Stomach (tissue), 9 donors: ENCODE data around the gene JPH3. TPM values are rescaled to one million over a fixed set of nuclear protein-coding genes. Genes with fewer than 3 reads are reported as not detected.

Experiments
- DNase-seq, 2 donors: peaks; one replicate each; pipeline versions ENCODE4 v3.0.0 to v3.0.0-alpha.2; 2013 to 2019
- H3K27ac ChIP-seq, 5 donors: fragments of 200-600 bp in 4 of 5; sonication (generic) in 4 of 5; one replicate each; pipeline ENCODE4 v1.5.1; 2013 to 2019; ENCODE audit warnings: mild to moderate bottlenecking in 1 of 5, moderate library complexity in 1 of 5
- H3K27me3 ChIP-seq, 3 donors: fragments of 200-600 bp; sonication (generic); one replicate each; pipeline ENCODE4 v1.5.1; 2017 to 2019; ENCODE audit warnings: mixed run types in 1 of 3
- H3K36me3 ChIP-seq, 4 donors: fragments of 200-600 bp; sonication (generic); 1 replicate in 3 of 4; 2 replicates in 1 of 4; pipeline ENCODE4 v1.5.1; 2016 to 2019
- H3K4me1 ChIP-seq, 4 donors: fragments of 200-600 bp; sonication (generic); one replicate each; pipeline ENCODE4 v1.5.1; 2016 to 2019
- H3K4me3 ChIP-seq, 4 donors: fragments of 200-600 bp; sonication (generic) in 3 of 4; one replicate each; pipeline ENCODE4 v1.5.1; 2016 to 2019; ENCODE audit warnings: mild to moderate bottlenecking in 1 of 4
- H3K9me3 ChIP-seq, 4 donors: fragments of 200-600 bp; sonication (generic); one replicate each; pipeline ENCODE4 v1.5.1; 2016 to 2019
- EP300 ChIP-seq: sonication (generic); formaldehyde crosslinking; IDR thresholded peaks from one replicate; pipeline ENCODE4 v1.6.1; 2017; ENCODE audit warnings: antibody characterized with exemption
- POLR2A ChIP-seq, 4 donors: fragments of 450-650 bp; IDR thresholded peaks; one replicate each; pipeline ENCODE4 v1.6.1; 2016; ENCODE audit warnings: antibody characterized with exemption in 4 of 4, control low read depth in 2 of 4, mild to moderate bottlenecking in 1 of 4, moderate library complexity in 1 of 4
- POLR2AphosphoS5 ChIP-seq, 3 donors: sonication (generic); formaldehyde crosslinking; IDR thresholded peaks; one replicate each; pipeline ENCODE4 v1.6.1; 2016; ENCODE audit warnings: antibody characterized with exemption in 3 of 3
- WGBS, 5 donors: extraction: QIAGEN DNeasy Blood & Tissue Kit in 3 of 5; methylation state at CpG; one replicate each; pipeline versions ENCODE4 v1.1.5 to v1.1.7; 2013 to 2018; 5-methylcytosine and 5-hydroxymethylcytosine counted together
- intact Hi-C: fragments of 100-400 bp; cut with DNase I; formaldehyde crosslinking; loops from one replicate; pipeline ENCODE4 v1.15.1; 2023; ENCODE audit warnings: low total_unique reads
- polyA plus RNA-seq, 3 donors: library from polyadenylated mRNA; stranded (reverse); fragments of 200-250 nt; gene quantifications; one replicate each; pipeline ENCODE4 v1.2.3, GENCODE V29; 2013
- total RNA-seq, 5 donors: library from RNA; depleted of rRNA; stranded (reverse); fragments of >200 nt; gene quantifications; one replicate each; pipeline versions ENCODE4 v1.1.0 to v1.2.3, GENCODE V29; 2014 to 2016
- TF ChIP-seq, protein P1 (sequence below), 7 experiments: fragments of 450-650 bp in 4 of 7; fragments of 200-600 bp in 3 of 7; sonication (generic) in 3 of 7; IDR thresholded peaks; one replicate each; pipeline ENCODE4 v1.5.1; 2016 to 2019; ENCODE audit warnings: antibody characterized with exemption in 7 of 7, control low read depth in 2 of 7, mild to moderate bottlenecking in 1 of 7
- donor health status: healthy with polysubstance abuse.
- donor health status: Bipolar disorder and iron deficiency.
- donor health status: healthy.

JPH3 gene
- total and polyA plus RNA-seq, 8 donors: 0.31 to 1.3 (median 0.66) TPM; not detected in 2

DNA sequence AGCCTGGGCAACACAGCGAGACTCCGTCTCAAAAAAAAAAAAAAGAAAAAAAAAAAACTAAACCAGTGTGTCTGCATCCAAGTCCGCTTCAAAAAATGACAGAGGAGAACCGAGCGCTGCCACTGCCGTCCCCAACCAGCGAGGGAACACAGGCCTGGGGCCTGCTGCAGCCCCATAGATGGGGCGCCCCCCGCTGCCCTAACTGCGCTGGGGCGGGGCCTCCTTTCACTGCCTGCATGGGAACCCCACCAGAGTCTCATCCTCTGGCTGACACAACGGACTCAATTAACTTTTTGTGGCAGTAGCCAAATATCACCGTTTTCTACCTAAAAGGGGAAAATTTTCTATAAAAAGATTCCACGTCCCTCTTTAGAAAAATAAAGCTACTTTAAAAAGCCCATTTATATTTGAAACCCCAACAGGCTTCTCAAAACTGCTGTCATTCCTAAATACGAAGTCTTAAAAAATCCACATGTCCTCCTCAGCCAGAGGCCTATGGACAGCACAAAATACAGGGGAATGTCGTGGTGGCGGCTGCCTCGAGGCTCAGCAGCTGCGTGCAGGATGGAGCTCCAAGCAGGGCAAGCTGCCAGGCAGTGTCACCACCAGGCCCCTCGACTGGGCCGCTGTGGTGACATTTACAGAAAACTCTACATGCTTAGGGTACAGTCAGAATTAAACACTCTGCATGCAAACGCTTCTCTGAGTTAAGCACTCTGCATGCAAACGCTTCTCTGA, 133.1 kb downstream of the JPH3 start:
- no peak for DNase-seq
- H3K27me3 ChIP-seq: no peaks in the 10 kb centered on the region
- intact Hi-C loops: no loop called here
- no peaks in the 10 kb centered on the region for H3K4me1 ChIP-seq
- TF ChIP-seq POLR2AphosphoS5 (IDR thresholded peaks at IDR 0.05): no peak
- TF ChIP-seq EP300: no peak
- no peak for TF ChIP-seq POLR2A (IDR thresholded peaks at IDR 0.05)
- TF ChIP-seq, protein P1, sequence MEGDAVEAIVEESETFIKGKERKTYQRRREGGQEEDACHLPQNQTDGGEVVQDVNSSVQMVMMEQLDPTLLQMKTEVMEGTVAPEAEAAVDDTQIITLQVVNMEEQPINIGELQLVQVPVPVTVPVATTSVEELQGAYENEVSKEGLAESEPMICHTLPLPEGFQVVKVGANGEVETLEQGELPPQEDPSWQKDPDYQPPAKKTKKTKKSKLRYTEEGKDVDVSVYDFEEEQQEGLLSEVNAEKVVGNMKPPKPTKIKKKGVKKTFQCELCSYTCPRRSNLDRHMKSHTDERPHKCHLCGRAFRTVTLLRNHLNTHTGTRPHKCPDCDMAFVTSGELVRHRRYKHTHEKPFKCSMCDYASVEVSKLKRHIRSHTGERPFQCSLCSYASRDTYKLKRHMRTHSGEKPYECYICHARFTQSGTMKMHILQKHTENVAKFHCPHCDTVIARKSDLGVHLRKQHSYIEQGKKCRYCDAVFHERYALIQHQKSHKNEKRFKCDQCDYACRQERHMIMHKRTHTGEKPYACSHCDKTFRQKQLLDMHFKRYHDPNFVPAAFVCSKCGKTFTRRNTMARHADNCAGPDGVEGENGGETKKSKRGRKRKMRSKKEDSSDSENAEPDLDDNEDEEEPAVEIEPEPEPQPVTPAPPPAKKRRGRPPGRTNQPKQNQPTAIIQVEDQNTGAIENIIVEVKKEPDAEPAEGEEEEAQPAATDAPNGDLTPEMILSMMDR (IDR thresholded peaks at IDR 0.05): no peak
- no peak overlapping the region for H3K4me3 ChIP-seq
- H3K27ac ChIP-seq: no peak overlapping the region
- no peaks in the 10 kb centered on the region for H3K9me3 ChIP-seq
- WGBS, 5 donors: 82 to 92% (median 89%) methylated on average over 22 to 23 of the region's 23 CpGs
- H3K36me3 ChIP-seq: peaks cover 15 to 70% (median 68%) of the 10 kb centered on the region in 4 donors

DNA sequence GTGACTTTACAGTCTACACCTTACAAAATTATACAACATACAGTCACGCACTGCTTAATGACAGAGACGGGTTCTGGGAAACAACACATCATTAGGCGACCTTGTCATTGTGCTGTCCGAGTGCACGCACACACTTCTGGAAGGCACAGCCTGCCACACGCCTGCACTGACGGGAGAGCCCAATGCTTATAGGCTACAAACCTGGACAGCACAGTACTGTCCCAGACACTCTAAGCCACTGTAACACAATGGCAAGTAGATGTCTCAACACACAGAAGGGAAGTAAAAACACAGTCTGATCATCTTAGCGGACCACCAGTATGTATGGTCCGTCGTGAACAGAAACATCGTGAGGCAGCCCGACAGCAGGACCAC, 133.7 kb downstream of the JPH3 start:
- no peak overlapping the region for H3K27ac ChIP-seq
- TF ChIP-seq POLR2A (IDR thresholded peaks at IDR 0.05) (no peak), POLR2AphosphoS5 (IDR thresholded peaks at IDR 0.05) (no peak), EP300 (no peak)
- TF ChIP-seq, protein P1 (IDR thresholded peaks at IDR 0.05): no peak
- no peak for DNase-seq
- WGBS, 5 donors: 86 to 96% (median 93%) methylated on average over 12 of the region's 12 CpGs
- H3K9me3 ChIP-seq: no peaks in the 10 kb centered on the region
- no peaks in the 10 kb centered on the region for H3K27me3 ChIP-seq
- H3K4me1 ChIP-seq: no peaks in the 10 kb centered on the region
- intact Hi-C loops: no loop called here
- no peak overlapping the region for H3K4me3 ChIP-seq
- peaks cover 20 to 73% (median 72%) of the 10 kb centered on the region in 4 donors for H3K36me3 ChIP-seq

DNA sequence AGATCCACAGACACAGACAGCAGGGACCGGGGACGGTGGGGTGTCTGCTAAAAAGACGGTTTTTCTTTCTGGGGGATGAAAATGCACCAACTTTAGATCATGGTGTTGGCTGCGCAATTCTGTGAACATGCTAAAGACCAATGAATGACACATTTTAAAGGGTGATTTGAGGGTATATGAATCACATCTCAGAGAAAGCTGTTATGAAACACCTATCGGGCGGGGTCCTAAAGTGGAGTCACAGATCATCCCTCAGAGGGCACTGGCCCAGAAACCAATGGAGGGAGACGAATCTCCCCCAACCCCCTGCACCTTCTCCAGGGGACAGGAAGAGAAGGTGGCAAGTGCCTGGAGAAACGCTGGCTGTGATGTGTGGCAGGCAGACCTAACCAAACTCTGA, 137.5 kb downstream of the JPH3 start:
- no peak overlapping the region for H3K4me3 ChIP-seq
- H3K36me3 ChIP-seq: peaks cover 28 to 77% (median 76%) of the 10 kb centered on the region in 4 donors
- intact Hi-C loops: no loop called here
- TF ChIP-seq, protein P1 (IDR thresholded peaks at IDR 0.05): no peak
- H3K27ac ChIP-seq: no peak overlapping the region
- H3K9me3 ChIP-seq: no peaks in the 10 kb centered on the region
- H3K4me1 ChIP-seq: no peaks in the 10 kb centered on the region
- H3K27me3 ChIP-seq: no peaks in the 10 kb centered on the region
- WGBS, 5 donors: 90 to 96% (median 95%) methylated on average over 8 of the region's 8 CpGs
- no peak for DNase-seq

DNA sequence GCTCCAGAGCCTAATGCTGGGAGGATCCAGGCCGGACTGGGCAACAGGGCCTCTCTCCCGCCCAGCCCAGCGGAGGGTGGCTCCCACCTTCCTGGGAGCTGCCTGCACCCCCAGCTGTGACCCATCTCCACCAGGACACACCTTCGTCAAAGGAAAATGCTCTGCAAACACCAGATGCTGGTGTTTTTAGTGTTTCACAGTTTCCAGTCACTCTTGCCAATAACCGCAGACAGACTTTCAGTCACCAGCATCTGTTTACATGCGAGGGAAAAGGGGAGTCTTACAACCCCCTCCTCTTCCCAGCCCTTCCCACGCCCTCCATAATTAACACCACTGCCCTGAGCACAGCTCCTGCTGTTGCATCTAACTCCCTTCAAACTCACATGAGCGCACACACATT, 138.1 kb downstream of the JPH3 start:
- Histone ChIP-seq H3K27me3 (no peaks in the 10 kb centered on the region), H3K36me3 (peaks cover 31 to 82% (median 81%) of the 10 kb centered on the region in 4 donors), H3K9me3 (no peaks in the 10 kb centered on the region), H3K27ac (no peak overlapping the region), H3K4me1 (no peaks in the 10 kb centered on the region), H3K4me3 (no peak overlapping the region)
- intact Hi-C loops: no loop called here
- no peak for DNase-seq
- 81 to 93% (median 90%) methylated on average over 5 to 8 of the region's 8 CpGs for WGBS, 5 donors
- TF ChIP-seq EP300: no peak
- TF ChIP-seq, protein P1 (IDR thresholded peaks at IDR 0.05): no peak
- TF ChIP-seq POLR2AphosphoS5 (IDR thresholded peaks at IDR 0.05): no peak
